Superior temporal gyrus (tissue), 1 donor: Measurements from ENCODE around the gene CEP128.

ENCODE experiments used
- DNase-seq: peaks from one replicate; pipeline ENCODE4 v3.0.0-alpha.2; 2016; ENCODE audit errors: extremely low spot score

Gene CEP128

GRCh38 chr14:80545935-80546854 is 395.3 kb downstream of the CEP128 start:
- no peak for DNase-seq

- no peak for DNase-seq
Measured at GRCh38 chr14:80544366-80544765, 397.2 kb downstream of the CEP128 start.

GRCh38 chr14:80543211-80543610 is 398.3 kb downstream of the CEP128 start:
- DNase-seq = no peak

DNA sequence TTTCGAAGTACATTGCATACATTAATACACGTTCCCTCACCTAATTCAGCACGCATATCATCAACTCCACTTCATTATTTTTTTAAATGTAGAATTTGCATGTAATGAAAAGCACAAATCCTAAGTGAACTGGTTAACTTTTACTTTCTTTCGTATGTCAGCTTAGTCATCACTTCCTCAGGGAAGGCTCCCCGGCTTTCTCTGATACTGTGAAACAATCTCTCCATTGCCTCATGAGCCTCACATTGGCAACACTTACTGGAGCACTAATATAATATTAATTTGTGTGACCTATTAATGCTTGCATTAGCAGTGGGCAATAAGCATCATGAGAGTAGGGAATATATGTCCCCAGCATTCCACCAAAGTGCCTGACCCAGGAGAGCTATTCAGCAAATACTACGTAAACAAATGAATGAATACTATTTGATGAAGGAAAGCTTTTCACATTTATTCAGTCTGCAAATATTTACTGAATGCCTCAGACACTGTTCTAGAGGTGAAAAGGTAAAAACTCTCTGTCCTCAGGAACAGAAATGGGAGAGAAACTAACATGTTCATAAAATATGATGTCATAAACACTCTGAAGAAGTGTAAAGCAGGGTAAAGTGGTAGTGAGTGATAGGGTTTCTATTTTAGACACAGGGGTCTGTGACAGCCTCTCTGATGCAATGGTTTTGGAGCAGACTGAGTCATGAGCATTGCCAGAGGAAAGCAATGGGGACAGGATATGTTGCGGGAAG is 402.7 kb downstream of the CEP128 start:
- DNase-seq = no peak

GRCh38 chr14:80537626-80538025 is 403.9 kb downstream of the CEP128 start:
- no peak for DNase-seq

GRCh38 chr14:80536456-80536855 is 405.1 kb downstream of the CEP128 start:
- DNase-seq = no peak

- no peak for DNase-seq
Measured at GRCh38 chr14:80535171-80535570, 406.4 kb downstream of the CEP128 start.

GRCh38 chr14:80523518-80524117 is 417.9 kb downstream of the CEP128 start:
- DNase-seq = no peak

- peak; percentile 24 for DNase-seq
Measured at GRCh38 chr14:80522936-80523335, 418.6 kb downstream of the CEP128 start.

DNA sequence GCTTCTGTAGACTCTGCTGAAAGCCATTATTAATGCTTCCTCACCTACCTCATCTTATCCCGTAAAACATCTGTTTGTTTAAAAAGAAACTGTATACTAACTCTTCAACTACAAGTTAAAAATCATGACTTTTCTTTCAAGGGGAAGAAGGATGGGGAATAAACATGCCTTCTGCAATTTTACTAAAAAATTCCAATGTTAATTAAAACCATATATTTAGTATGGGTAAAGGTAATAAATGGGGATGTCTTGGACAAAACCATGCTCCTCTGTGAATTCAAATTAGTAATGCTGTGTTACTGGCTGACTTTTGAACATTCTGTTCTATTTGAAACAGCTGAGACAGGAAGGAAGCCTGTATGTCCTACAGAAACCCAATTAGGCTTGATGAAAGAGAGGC is 419.1 kb downstream of the CEP128 start:
- DNase-seq = no peak

DNA sequence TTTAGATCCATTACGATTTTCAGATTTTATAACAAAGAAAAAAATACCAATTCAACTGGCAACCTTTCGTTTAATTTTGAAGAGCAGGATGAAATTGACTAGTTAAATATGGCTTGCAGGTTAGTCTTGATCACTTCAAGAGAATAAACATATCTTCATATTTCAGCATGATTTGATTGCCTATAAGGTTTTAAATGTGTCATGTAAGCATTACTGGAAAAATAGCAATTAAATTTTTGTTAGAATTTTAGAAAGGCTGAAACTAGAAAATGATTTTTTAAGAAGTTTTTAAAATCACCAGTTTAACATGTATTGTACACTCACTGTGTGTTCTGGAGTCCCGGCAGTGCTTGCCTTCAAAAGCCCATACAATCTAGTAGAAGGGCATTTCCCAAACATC is 420.1 kb downstream of the CEP128 start:
- no peak for DNase-seq

DNA sequence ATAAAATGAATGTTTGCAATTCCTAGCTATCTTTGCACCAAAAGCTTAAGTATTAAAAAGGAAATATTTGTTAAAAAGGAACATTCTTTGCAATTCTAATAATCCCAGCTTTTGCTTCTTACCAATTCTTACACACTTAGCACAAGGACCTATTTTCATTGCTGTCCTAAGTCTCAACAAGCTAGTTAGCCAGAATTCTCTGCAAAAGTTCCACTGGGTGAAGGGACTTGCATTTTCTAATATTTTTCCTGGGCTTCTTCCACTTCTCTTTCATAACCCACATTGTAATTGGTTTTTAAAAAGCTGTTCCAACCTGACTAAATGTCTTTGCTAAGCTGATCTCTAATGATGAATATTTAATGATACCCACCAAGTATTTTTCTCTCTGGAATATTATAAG is 422.5 kb downstream of the CEP128 start:
- no peak for DNase-seq

- DNase-seq = no peak
Measured at GRCh38 chr14:80518173-80518572, 423.4 kb downstream of the CEP128 start.

DNA sequence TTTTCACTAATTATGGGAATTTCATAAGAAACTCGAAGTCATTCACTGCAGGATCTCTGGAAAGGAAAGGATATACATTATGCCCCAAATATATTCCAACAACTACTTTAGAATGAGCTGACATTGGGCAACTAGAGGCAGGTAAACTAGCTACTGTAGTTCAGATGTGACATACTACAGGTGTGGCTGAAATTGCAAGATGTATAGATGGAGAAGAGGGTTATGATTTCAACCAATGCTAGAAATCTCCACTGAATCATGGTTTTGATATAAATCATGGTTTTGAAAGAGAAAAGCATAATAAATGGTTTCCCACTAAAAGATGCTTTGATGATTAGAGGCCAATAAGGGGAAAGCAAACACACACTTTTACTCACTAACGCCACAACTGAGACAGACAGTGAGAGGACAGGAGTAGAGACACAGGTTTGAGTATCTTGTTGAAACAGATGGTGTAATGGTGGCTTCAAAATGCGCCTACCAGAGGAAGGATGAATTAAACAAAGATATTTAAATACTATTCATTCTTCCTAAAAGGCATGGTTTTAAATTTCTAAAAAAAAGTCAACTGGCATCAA is 434.2 kb downstream of the CEP128 start:
- DNase-seq = no peak

GRCh38 chr14:80504781-80505180 is 436.8 kb downstream of the CEP128 start:
- no peak for DNase-seq

DNA sequence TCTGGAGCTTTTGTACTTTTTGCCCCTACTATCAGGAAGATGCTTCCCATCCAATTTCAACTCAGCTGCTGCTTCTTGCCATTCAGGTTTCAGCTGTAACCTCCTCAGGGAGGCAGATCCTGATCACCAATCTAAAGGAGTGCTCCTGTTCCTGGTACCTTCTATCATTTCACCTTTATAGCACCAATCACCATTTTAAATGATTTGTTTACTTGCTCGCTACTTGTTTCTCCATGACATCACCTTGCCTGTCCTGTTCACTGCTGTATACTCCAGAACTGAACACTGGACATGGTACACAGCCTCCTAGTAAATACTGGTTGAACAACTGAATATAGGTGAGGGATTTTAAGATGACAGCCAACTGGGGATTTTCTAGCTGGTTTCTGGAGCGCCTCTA is 443.0 kb downstream of the CEP128 start:
- DNase-seq = no peak

- DNase-seq = no peak
Measured at GRCh38 chr14:80496090-80496489, 445.4 kb downstream of the CEP128 start.

DNA sequence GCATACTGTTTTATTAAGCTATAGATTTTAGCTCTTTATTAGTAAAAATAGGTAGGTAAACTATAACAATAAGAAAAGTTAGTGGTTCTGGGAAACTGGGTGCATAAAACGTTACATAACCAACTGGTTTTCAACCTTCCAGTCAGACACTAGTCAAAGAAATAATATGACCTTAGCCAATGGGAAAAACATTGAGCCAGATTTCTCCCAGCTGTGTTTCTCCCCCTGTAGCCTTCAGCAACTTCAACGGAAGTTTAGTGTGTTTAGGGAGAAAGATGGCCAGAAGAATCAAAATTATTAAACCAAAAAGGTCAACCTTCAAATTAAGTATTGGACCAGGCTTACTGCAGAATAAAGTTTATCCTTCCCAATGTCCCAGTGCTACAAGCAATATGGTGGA is 446.8 kb downstream of the CEP128 start:
- no peak for DNase-seq

- peak; percentile 14 for DNase-seq
Measured at GRCh38 chr14:80493620-80494019, 447.9 kb downstream of the CEP128 start.

GRCh38 chr14:80491650-80492049 is 449.9 kb downstream of the CEP128 start:
- DNase-seq = no peak

DNA sequence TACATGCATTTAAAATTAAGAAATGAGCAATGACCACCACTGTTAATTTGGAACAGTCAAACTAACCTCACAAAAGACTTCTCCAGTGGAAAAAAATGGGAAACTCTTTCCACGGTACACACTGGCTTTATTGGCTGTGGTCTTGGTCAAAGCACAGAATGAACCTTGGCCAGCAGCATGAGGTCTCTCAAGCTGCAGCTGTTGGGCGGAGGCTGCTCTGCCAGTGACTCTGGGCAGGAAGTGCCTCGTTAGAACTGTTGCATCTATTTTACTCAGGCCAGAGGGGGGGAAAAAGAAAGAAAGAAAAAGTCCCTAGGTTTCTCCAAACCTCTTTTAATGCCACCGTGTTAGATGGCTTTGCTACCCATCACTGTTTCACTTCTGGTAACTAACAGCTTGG is 450.4 kb downstream of the CEP128 start:
- DNase-seq = peak; percentile 36

DNA sequence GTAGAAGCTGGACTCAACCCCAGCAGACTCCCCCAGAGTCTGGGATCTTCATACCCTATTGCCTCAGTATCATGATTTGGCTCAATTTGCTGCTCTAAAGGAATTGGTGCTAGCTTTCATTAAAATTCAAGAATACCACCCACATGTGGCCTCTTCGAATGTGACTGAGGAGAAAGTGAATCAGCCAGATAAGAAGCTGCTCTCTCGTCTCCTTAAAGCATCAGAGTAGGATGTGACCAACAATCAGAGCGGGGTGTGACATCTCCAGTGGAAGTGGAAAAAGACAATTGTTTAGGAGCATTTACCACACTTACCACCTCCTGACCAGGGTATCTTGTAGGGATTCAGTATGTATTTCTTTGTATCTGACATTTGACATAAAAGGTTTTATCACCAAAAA is 452.0 kb downstream of the CEP128 start:
- DNase-seq = no peak
